ENCODE measurements around the gene RNF150.

The RNF150 gene

DNA sequence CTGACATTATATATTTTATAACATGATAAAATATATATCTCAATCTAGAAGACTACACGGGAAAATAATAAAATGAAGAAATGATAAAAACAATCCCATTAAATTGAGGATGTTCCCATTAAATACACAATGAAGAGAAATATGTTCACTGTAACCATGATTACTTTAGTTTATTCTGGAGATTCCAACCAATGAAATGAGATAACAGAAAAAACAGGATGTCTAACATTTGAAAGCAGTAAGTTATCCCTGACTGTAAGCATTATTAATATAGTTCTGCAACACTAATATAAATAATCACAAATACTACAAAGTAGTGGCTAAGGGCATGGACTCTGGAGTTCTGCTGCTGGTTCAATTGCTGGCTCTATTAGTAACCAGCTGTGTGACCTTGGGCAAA, 169.4 kb downstream of the RNF150 start:
- DNase-seq (ENCODE audit: low read depth) = no peak
- TF ChIP-seq, protein P1, sequence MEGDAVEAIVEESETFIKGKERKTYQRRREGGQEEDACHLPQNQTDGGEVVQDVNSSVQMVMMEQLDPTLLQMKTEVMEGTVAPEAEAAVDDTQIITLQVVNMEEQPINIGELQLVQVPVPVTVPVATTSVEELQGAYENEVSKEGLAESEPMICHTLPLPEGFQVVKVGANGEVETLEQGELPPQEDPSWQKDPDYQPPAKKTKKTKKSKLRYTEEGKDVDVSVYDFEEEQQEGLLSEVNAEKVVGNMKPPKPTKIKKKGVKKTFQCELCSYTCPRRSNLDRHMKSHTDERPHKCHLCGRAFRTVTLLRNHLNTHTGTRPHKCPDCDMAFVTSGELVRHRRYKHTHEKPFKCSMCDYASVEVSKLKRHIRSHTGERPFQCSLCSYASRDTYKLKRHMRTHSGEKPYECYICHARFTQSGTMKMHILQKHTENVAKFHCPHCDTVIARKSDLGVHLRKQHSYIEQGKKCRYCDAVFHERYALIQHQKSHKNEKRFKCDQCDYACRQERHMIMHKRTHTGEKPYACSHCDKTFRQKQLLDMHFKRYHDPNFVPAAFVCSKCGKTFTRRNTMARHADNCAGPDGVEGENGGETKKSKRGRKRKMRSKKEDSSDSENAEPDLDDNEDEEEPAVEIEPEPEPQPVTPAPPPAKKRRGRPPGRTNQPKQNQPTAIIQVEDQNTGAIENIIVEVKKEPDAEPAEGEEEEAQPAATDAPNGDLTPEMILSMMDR (IDR thresholded peaks at IDR 0.05; ENCODE audit: control insufficient read depth, insufficient read depth, low read depth, low read length, missing control alignments) = no peak
- H3K4me3 ChIP-seq (ENCODE audit: control insufficient read depth, low read depth, low read length) = no peak overlapping the region

DNA sequence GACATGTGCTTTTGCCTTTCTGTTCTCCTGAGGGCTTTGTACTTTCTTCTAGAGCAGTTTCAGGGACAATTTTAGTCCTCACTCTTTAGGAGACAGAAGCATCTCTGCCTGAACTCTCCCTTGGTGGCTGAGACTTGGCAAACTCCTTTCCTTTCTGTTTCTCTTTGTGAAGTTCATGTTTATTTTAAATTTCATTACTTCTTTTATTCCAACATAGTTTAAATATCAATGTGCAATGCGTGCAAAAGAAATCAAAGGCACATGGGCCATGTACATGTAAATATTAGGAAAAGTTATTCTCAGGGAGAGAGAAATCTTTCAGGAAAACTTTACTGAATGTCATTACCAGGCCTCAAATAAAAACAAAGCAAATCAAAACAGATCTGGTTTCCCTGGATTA, 177.6 kb downstream of the RNF150 start:
- no peak for DNase-seq (ENCODE audit: low read depth)

DNA sequence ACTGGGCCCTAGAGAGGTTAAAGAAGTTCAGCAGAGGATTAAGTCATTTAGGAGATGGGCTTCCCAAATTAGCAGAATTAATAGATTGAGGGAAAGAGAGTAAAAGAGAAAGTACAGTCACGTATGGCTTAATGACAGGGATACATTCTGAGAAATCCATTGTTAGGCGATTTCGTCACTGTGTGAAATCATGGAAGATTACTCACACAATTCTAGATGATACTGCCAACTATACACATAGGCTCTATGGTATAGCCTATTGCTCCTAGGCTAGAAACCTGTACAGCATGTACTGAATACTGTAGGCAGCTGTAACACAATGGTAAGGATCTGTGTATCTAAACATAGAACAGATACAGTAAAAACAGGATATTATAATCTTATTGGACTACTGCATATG, 180.6 kb downstream of the RNF150 start:
- TF ChIP-seq, protein P1 (IDR thresholded peaks at IDR 0.05; ENCODE audit: control insufficient read depth, insufficient read depth, low read depth, low read length, missing control alignments) = no peak
- DNase-seq (ENCODE audit: low read depth) = no peak
- H3K4me3 ChIP-seq (ENCODE audit: control insufficient read depth, low read depth, low read length) = no peak overlapping the region

More for the DNA sequence above, 177.6 kb downstream of the RNF150 start:
- no peak overlapping the region for H3K4me3 ChIP-seq (ENCODE audit: control insufficient read depth, low read depth, low read length)
- TF ChIP-seq, protein P1 (IDR thresholded peaks at IDR 0.05; ENCODE audit: control insufficient read depth, insufficient read depth, low read depth, low read length, missing control alignments) = no peak

DNA sequence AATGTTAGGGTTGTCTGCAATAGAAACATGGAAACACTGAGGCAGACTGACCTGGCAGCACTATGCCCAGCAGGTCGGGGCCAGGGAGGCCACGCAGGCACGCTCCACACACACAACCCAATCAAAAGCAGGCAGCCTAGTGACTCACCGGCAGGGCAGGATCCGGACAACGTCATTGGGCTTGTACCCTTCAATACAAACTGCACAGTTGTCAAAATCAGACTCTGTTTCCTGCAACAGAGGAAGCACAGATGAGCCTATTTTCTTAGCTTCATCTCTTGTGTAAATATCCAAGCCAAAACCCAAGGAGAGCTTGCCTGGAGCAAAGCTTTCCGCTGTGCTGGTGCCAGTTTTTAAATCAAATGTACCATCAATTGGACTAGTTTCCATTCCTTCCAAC, 185.8 kb downstream of the RNF150 start:
- TF ChIP-seq, protein P1 (IDR thresholded peaks at IDR 0.05; ENCODE audit: control insufficient read depth, insufficient read depth, low read depth, low read length, missing control alignments) = no peak
- DNase-seq (ENCODE audit: low read depth) = no peak
- H3K4me3 ChIP-seq (ENCODE audit: control insufficient read depth, low read depth, low read length) = no peak overlapping the region

DNA sequence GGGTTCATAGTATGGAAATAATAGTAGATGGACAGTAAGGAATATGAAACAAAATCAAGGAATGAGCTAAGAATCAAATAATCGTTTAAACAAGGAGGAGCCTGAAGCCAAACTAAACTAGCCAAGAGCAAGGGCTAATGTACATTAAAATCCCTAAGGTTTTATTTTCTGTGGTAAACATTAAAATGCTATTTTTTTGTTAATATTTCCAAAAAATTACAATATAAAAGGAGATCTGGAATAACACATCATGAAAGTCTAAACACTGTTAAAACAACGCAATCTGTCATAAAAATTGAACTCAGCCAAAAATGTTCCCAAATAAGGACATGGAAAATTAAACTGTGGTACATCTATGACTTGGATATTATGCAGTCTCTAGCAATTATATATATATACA, 188.2 kb downstream of the RNF150 start:
- TF ChIP-seq, protein P1 (IDR thresholded peaks at IDR 0.05; ENCODE audit: control insufficient read depth, insufficient read depth, low read depth, low read length, missing control alignments) = no peak
- no peak for DNase-seq (ENCODE audit: low read depth)

DNA sequence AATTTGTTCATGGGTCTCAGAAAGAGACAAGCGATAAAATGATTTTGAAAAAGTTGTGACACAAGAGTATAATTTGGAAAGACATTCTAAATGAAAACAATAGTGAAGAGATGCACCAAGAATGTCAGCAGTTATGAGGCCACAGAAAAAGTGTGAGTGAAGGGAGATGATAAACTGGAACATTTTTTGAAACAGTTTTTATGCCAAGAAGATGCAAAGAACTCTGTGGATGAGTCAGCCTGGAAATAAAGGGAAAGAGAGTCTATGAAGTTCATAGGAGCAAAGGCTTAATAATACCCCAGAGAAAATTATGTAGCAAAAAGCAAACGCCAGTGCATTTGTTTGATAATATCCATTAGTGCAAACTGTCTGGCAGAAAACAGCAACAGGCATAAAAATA, 188.7 kb downstream of the RNF150 start:
- TF ChIP-seq, protein P1 (IDR thresholded peaks at IDR 0.05; ENCODE audit: control insufficient read depth, insufficient read depth, low read depth, low read length, missing control alignments) = no peak
- no peak for DNase-seq (ENCODE audit: low read depth)
- no peak overlapping the region for H3K4me3 ChIP-seq (ENCODE audit: control insufficient read depth, low read depth, low read length)

More for the DNA sequence above, 188.2 kb downstream of the RNF150 start:
- no peak overlapping the region for H3K4me3 ChIP-seq (ENCODE audit: control insufficient read depth, low read depth, low read length)

DNA sequence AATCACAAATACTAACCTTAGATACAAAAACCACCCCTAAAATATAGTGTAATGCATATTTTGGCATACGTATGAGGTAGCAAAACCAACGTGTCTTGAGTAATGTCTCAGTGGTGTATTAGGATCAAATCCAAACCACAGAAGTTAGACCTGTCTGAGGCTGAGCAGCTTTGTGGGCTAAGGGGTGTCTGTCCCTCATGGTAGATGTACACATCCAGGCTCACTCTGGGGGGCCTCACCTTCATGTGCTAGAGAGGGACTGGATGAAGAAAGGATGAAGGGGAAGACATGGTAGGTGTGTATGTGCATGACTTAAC, 189.1 kb downstream of the RNF150 start:
- no peak overlapping the region for H3K4me3 ChIP-seq (ENCODE audit: control insufficient read depth, low read depth, low read length)
- TF ChIP-seq, protein P1 (IDR thresholded peaks at IDR 0.05; ENCODE audit: control insufficient read depth, insufficient read depth, low read depth, low read length, missing control alignments) = no peak
- no peak for DNase-seq (ENCODE audit: low read depth)

Measured in AG09309 (cell line).